Measurements from ENCODE around the gene CBX8.

Gene CBX8

GRCh38 chr17:79748295-79749099, 48.4 kb downstream of the CBX8 start:
- DNase-seq, result no peak

- DNase-seq, result no peak
Measured at GRCh38 chr17:79747508-79748294, 49.2 kb downstream of the CBX8 start.

- DNase-seq, result no peak
Measured at GRCh38 chr17:79746889-79747507, 49.9 kb downstream of the CBX8 start.

- DNase-seq, result no peak
Measured at GRCh38 chr17:79745641-79746105, 51.2 kb downstream of the CBX8 start.

- no peak for DNase-seq
Measured at GRCh38 chr17:79743614-79744013, 53.3 kb downstream of the CBX8 start.

GRCh38 chr17:79742951-79743476, 53.9 kb downstream of the CBX8 start:
- no peak for DNase-seq

- DNase-seq, result no peak
Measured at GRCh38 chr17:79742589-79742918, 54.3 kb downstream of the CBX8 start.
